Measurements from ENCODE around the gene DNAH11.
"Not testable (repeated sequence)": the region's sequence is repeated elsewhere in the genome, so short reads cannot be mapped to it uniquely, and the experiment has no call there.

Gene DNAH11

DNA sequence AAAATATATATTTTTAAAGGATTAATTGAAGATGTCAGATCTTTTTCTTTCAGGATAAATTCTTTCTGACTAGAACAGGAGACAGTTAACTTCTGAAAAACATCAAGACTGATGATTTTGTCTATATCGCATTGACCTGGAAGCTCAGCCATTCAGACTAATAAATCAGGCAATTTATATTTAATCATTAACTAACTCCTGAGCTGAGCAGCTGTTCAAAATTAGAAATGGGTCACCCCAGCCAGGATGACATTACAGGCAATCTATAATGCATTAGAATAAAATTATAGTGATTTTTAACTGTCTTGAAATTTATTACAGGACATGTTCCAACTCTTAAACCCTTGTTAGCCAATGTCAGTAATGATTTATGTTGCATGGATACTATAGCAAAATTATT lies 263.0 kb downstream of the DNAH11 start:
- no peak for DNase-seq

GRCh38 chr7:21806388-21806787 lies 263.5 kb downstream of the DNAH11 start:
- DNase-seq = no peak

DNA sequence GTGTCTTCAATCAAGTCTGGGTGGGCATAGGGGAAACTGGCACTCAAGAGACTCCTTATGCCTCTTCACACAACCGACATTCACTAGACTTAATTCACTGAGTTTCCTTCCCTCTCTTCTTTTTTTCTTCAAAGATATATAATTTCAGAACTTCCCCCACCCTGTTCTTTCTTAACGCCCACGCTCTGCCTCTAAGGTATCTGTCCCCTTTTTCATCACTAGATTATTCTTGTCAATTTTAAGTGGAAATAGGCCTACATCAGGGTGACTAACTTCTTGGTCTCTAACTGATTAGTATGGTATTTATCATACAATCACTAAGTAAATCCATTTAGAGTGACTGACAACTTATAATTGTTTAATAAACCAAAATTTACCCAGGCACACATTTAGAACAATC lies 276.2 kb downstream of the DNAH11 start:
- no peak for DNase-seq

DNA sequence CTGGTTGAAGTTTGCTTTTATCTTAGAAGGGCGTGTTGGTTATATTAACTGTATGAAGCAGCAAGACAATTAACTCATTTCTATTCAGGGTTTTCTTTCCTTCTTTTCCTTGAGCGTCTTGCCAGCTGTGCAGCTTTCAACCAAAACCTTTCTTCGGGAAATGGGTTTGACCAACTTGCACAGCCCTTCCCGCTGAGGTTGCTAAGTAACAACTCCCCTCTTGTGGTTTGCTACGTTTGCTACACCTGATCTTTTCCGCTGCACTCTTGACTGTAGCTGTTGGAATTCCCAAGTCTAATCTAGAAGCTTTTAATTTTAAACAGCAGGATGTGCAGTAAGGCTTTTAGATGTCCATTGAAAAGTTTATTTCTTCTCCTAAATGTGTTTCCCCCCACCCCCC lies 286.0 kb downstream of the DNAH11 start:
- DNase-seq = no peak

GRCh38 chr7:21829731-21830130 lies 286.9 kb downstream of the DNAH11 start:
- DNase-seq = no peak

GRCh38 chr7:21844742-21845141 lies 301.9 kb downstream of the DNAH11 start:
- DNase-seq = no peak

DNA sequence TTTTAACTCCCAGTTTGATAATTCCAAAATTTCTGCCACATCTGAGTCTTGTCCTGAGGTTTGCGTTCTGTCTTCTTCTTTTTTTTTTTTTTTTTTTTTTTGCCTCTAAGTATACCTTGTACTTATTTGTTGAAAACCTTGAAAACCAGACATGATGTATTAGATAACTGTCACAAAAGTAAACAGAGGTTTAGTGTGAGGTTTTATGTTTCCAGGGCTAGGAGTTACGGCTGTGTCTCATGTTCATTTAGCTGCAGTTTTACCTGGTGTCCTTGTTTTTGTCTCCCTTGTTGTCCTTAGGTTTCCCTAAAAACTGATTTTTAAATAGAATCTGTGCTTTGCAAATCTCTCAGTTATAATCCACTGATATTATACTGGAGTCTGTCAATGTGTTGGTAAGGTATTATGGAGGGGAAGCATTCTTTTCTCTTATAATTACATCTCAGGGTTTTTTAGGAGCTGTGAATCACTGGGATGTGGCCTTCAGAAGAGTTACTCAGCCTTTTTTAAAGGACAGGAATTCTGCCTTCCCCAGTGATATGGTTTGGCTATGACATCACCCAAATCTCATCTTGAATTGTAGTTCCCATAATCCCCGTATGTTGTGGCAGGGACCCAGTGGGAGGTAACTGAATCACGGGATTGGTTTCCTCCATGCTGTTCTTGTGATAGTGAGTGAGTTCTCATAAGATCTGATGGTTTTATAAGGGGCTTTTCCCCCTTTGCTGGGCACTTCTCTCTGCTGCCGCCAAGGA lies 307.9 kb downstream of the DNAH11 start:
- peak; percentile 44 for DNase-seq

- no peak for DNase-seq
Observed at GRCh38 chr7:21851559-21851967, 308.7 kb downstream of the DNAH11 start.

- DNase-seq = not testable (repeated sequence)
Observed at GRCh38 chr7:21865631-21866204, 322.9 kb downstream of the DNAH11 start.

GRCh38 chr7:21866731-21867130 lies 323.9 kb downstream of the DNAH11 start:
- no peak for DNase-seq

DNA sequence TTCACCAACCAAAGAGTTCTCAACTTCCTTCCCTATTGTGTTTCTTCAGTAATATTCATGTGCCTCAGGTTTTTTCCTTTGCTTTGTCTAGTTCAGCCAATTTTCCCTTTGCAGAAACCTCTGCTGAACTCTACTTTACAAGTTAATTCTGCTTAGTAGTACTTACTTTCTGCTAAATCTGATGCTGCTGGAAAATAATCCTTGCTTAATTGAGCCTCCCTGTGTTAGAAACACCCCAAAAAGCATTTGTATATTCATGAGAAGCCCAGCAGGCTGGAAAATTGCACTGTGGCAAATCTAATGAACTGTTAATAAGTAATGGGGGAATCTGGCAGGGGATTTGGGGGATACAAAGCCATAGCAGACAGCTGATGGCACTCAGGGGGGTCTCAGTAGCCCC lies 324.4 kb downstream of the DNAH11 start:
- DNase-seq = no peak

DNA sequence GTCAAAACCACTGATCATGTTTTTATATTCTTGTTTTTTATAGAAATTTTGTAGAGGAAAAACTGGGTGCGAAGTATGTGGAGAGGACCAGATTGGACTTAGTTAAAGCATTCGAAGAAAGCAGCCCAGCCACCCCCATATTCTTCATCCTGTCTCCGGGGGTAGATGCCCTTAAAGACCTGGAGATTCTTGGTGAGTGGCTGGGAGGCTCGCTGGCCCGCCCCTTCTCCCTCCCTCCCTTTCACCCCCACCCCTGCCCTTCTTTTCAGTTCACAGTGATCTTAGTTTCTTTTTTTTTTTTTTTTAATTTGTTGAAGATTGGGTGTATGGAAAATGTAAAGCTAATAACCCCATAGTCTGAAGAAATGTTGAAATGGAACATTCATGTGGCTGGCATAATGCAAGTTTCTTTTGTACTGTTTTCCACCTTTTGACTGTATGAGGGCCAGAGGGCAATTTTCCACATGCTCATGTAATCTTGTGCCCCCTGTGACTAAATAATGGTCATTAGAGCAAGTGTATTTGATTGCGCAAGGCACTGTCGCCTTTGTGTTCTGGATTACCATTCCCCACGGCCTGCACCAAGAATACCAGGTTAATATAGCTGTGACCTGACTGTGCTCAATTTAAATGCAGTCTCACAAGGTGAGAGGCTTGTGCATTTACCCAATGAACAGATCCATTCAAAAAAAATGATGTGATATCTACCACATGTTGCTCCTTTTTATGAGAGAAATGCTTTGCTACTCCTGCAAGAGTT lies 325.2 kb downstream of the DNAH11 start:
- no peak for DNase-seq

DNA sequence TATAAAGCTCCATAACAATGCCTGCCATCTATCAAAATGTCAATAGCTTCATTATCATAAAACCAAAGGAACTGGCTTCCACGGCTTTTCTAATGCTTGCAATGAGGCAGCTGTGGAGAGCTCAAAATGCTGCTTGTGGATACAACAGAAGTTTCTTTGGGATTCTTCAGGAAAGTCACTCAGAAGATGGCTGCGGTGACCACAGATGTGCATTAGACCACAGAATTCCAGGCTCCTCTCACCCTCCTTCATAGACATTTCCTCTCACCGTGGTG lies 325.7 kb downstream of the DNAH11 start:
- no peak for DNase-seq

GRCh38 chr7:21869785-21870402 lies 327.1 kb downstream of the DNAH11 start:
- DNase-seq = peak; percentile 8

DNA sequence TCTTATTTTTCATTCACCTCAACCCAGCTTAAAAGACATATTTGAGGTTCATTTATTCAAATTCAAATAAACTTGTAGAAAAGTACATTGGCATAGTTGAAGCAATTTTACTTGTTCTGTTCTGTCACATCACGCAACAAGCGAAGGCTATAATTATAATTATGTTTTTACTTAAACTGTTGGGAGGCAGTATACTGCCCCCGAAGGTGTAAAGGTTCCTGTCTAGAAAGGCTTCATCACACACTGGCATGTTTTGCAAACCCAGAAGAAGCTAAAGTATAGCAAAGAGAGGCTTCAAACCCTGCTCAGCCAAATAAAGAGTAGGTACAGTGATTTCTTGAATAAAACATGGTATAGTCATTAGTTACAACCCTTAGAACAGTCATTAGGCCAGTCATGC lies 340.2 kb downstream of the DNAH11 start:
- no peak for DNase-seq

DNA sequence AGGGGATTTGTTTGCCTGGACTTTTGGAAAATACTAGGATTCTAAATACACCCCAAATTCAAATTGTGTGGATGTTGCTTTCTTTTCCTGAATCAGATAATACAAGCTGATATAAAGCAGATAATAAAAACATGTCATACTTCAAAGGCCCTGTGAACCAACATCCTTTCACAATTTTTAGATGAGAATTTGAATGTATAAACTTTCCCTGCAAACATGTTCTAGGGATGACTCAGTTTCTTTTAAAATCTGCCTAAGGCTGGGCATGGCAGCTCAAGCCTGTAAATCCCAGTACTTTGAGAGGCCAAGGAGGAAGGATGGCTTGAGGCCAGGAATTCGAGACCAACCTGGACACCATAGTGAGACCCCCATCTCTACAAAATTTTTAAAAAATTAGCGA lies 340.7 kb downstream of the DNAH11 start:
- DNase-seq = not testable (repeated sequence)

DNA sequence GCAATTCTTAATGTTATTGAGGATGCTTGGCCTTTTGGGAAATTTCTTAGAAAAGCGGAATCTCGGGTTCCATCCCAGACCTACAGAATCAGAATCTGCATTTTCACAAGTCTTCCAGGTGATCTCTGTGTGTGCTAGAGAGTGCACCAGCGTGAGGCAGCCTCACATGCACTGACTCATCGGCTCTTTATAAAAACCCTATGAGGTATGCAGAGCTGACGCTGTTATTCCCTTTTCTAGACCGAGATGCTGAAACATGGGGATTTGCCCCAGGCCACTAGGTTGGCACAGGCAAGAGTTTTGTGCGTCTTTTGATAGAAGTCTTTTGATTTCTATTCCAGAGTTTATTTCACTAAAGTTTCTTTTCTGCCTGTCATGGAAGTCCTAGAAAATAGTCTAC lies 341.7 kb downstream of the DNAH11 start:
- no peak for DNase-seq

DNA sequence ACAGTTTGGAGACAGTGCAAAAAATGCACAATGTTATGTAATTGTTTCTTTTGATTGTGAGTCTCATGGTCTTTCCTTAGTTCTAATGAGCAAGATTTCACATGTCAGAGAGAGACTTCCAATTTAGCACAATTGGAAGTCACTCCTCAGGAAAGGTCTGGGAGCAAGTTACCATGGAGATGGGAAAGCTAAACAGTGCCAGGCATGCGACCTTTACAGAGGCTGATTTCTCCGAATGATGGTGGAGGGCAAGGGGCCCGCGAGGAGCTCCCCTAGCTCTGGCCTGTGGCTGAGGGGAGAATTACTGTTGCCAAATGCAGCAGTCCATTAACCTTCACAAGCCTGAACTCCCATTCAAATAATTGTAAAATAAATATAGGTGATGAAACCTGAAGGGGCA lies 343.6 kb downstream of the DNAH11 start:
- DNase-seq = no peak

- DNase-seq = no peak
Observed at GRCh38 chr7:21887353-21887752, 344.5 kb downstream of the DNAH11 start.

DNA sequence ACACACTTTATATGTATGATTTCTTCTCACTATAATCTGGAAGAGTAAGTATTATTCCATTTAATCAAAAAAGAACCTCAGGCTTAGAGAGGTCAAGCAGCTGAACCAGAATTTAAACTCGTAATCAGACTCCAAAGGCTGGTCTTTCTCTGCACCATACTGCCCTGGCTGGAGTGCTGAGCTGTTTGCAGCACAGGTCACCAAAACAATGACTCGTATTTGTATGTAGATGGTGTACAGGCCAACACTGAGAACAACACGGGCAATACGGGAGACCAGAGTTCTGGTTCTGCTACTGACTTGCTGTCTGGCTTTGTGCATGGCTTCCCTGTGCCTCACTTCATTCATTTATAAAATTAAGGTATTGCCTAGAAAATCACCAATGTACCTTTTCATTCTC lies 344.9 kb downstream of the DNAH11 start:
- DNase-seq = no peak

- no peak for DNase-seq
Observed at GRCh38 chr7:21891291-21891690, 348.5 kb downstream of the DNAH11 start.

- DNase-seq = no peak
Observed at GRCh38 chr7:21893401-21893800, 350.6 kb downstream of the DNAH11 start.

GRCh38 chr7:21898265-21898930 lies 355.6 kb downstream of the DNAH11 start:
- no peak for DNase-seq
